Measurements from ENCODE around the gene RIPOR2. TPM values are rescaled to one million over a fixed set of nuclear protein-coding genes. Genes with fewer than 3 reads are reported as not detected.
"Not testable (repeated sequence)": the region's sequence is repeated elsewhere in the genome, so short reads cannot be mapped to it uniquely, and the experiment has no call there.

The RIPOR2 gene
- polyA plus RNA-seq, 12 donors, result 22.2 to 39.9 (median 29.9) TPM; not detected in 1

- no peak for DNase-seq
Observed at GRCh38 chr6:24957199-24957598, 21.4 kb upstream of the RIPOR2 start.

GRCh38 chr6:24953726-24954125, 18.0 kb upstream of the RIPOR2 start:
- DNase-seq, result no peak

DNA sequence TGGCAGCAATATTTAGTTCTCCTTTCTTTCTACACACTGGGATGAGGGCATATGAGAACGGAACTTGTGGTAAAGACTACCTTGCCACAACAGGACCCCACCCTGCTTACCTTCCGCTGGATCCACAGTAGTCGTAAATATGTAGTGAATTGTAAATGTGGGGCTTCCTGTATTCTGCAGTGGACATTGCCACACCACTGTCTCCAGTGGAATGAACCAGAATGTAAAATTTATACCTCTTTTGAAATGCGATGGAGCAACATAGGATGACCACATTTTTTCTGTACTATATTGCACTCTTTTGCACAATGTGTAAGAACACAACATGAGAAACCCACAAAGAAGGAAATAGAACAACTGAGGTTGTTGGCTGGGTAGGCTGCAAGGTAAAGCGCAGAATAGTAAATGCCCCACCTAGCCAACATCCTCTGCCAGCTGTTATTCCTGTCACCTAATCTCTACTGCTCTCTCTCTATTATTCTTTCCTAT, 16.1 kb upstream of the RIPOR2 start:
- DNase-seq, result no peak

GRCh38 chr6:24950218-24950941, 14.6 kb upstream of the RIPOR2 start:
- no peak for DNase-seq

DNA sequence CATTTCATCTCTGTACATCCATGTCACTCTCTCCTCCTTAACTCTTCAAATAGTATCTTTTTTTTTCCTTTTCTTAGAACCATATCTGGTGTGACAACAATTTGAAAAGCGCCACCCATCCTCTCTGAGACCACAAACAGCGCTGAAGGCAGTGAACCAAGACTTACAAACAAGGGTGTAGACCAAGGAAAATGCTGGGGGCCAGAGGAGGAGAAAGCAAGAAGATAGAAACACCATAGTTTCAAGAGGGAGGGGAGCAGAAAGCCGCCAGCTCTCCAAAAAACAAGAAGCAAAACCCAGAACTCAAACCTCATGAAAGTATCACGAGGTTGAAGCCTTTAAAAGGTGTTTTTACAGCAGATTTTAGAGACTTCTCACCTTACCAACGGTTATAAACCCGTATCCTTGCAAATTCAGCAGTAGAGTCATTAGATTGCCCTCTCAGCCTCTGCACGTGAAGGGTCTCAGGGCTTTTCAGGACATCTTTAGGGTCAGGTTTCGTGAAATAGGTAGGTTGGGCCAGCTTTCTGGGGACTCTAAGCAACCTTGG, 13.3 kb upstream of the RIPOR2 start:
- no peak for DNase-seq

DNA sequence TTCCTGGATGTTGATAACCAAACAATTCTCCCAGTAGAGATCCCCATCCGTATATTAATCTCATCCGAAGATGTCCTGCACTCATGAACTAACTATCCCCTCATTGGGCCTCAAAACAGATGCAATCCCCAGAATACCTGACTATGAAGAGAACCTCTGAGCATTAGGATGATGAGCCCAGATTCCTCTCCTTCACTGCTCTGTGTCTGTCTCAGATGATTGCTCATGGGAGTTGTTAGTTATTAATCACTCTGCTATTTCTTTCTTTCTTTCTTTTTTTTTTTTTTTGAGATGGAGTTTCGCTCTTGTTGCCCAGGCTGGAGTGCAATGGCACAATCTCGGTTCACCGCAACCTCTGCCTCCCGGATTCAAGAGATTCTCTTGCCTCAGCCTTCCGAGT, 12.5 kb upstream of the RIPOR2 start:
- DNase-seq, result not testable (repeated sequence)

DNA sequence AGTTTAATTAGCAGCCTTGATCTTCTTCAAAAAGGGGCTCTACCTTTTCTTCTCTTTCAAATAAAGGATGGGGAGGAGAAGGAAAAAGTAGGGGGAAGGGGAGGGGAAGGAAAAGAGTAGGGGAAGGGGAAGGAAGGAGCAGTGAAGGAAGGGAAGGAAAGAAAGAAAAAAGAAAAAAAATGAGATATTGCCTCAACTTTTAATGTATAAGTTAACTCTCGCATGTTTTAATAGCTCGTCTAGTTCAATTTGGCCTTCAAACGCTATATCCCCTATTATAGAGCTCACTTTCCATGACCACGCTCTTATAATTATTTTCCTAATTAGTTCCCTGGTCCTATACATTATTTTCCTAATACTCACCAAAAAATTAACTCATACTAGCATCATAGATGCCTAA, 11.9 kb upstream of the RIPOR2 start:
- DNase-seq, result no peak

DNA sequence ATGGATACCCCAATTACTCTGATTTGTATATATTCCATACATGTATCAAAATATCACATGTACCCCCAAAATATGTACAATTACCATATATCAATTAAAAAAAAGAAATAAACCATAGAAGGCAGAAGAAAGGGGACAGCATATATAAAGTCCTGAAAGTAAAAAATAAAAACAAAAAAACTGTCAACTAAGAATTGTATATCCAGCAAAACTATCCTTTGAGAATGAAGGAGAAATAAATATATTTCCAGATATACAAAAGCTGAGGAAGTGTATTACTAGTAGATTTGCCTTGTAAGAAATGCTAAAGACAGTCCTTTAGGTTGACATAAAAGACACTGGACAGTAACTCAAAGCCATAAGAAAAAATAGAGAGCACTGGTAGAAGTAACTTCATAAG, 9.3 kb upstream of the RIPOR2 start:
- no peak for DNase-seq

DNA sequence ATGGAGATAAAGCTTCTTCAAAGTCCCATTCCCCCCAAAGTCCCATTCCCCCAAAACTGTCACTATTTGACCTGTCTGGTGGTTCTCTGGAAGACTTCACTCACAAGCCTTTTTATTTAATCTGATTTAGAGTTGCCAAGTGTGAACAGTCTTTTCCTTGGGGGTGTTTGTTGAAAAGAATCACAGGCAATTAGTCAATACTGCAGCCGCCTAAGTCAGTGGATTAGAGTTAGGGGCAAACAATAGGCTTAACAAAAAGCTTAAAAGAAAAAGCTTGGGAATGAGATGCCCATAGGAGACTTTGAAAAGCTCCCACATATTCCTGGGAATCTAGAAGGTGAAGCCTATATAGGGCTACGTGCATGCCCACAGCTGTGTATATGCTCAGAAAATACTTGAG, 8.0 kb upstream of the RIPOR2 start:
- no peak for DNase-seq

DNA sequence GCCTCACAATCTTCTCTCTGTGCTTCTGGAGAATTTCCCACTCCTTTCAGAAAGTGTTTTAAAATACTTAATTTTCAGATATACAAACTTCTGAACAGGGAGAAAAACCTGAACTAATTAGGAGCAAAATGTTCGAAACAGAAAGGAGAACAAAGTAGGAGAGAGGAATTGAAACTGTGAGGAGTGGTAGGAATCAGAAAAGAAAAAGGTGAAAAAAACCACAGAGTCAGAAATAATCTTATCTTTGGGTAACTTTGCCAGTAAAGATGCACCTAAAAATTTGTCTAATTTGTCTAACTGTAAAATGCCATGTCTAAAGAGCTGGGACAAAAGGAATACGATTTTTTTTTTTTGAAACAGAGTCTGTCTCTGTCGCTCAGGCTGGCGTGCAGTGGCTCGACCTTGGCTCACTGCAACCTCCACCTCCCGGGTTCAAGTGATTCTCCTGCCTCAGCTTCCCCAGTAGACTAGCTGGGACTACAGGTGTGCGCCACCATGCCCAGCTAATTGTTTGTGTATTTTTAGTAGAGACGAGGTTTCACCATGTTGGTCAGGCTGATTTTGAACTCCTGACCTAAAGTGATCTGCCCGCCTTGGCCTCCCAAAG, 4.7 kb upstream of the RIPOR2 start:
- DNase-seq, result no peak

- DNase-seq, result no peak
Observed at GRCh38 chr6:24936641-24937317, 1.0 kb upstream of the RIPOR2 start.

- no peak for DNase-seq
Observed at GRCh38 chr6:24933868-24934401, 1.8 kb downstream of the RIPOR2 start.

DNA sequence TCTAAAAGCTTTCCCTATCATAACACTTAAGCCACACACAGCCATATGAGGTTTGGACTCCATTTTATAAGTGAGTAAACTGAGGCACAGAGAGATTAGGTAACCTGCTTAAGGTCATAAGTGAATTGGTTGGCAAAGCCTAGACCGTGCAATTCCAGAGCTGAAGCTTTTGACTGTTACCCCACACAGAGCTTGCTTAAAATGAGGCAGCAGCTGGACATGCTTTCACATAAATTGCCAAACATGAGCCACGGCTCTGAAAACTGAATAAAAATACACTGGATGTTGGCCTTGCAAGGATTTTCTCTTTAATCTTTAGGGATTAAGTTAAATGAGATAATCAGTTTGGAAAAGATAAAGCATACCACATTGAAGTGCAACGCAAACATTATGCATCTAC, 2.5 kb downstream of the RIPOR2 start:
- DNase-seq, result no peak

GRCh38 chr6:24932832-24933231, 2.9 kb downstream of the RIPOR2 start:
- DNase-seq, result no peak

DNA sequence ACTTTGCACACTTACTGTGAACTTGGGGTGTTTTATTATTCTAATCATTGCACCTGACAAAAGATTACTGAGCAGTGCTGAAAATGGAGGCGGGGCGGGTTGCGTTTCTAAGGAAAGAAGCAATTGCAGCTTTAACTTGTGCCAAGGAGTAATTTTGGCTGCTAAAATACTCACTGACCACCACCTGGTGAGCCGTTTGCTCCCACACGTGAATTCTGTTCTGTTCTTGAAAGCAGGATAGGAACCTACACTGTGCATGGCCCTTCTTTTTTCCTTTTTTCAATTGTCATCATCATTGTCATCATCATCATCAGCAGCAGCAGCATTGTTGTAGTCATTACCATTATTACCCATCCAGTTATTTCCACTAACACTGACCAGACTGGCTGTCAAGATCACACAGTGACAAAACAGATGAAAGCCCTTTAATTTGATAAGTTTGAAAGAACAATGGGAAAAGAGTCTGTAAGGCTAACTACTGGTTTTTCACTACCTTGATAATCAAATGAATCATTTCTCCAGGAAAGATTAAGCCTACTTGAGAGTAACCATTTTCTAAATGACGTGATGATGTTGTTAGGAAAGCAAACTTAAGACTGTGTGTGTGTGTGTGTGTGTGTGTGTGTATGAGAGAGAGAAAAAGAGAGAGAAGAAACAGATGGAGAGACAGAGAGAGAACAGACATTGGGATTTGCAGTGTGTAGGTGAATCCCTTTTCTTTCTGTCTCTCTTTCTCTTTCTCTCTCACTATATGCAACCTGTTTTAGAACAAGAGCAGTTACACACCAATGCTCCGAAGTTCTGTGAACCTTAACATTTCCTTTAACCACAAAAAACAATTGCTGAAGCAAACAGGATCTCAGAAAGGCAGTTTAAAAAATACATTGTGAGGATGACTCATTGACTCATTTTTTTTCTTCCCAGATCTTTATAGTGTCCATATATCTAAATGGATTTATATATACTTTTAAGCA, 3.8 kb downstream of the RIPOR2 start:
- DNase-seq, result no peak

GRCh38 chr6:24931296-24931695, 4.5 kb downstream of the RIPOR2 start:
- peak; percentile 78 for DNase-seq

DNA sequence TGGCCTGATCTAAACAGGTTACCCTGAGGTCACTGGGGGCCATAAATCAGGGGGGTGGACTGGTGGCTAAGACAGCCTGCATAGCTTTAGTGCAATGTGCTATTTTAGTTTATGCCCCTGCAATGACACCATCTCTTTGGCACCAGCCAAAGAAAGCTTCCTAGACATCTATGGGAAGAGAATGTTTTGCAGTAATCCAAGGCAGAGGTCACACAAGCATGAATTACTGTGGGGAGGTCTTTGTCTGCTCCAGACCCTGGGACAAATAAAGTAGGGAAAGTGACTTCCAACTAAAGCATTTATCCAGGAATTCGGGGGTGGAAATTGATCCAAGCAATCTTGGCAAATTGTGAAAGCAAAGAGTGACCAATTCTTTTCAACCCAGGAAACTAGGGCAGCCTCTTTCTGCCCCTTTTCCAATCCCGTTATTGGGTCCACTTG, 5.3 kb downstream of the RIPOR2 start:
- DNase-seq, result no peak

DNA sequence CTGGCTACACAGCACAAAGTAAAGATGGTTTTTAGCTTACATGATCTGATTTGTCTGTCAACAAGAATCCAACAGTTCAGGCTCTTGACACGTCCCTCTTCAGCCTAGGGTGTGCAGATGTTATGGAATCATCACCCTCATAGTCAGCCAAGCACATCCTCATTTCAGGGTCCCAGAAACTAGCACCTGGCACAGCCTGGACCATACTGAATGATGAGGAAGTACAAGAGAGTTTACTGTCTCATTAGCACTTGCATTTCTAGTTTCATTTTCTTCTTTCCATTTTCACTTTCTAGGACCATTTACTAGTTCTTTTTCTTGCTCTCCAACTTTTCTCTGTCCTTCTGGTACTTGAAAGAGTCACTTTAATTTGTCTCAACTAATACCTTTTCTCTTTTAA, 6.5 kb downstream of the RIPOR2 start:
- no peak for DNase-seq

GRCh38 chr6:24927985-24928745, 7.6 kb downstream of the RIPOR2 start:
- DNase-seq, result no peak

GRCh38 chr6:24927277-24927955, 8.3 kb downstream of the RIPOR2 start:
- no peak for DNase-seq
